Mammary epithelial cell (primary cell): Measurements from ENCODE around the gene SMCP.

Experiments used
- EZH2 ChIP-seq: IDR thresholded peaks from 2 replicates; pipeline ENCODE4 v1.6.1; 2012; ENCODE audit warnings: low read length, inconsistent platforms, borderline replicate concordance
- TF ChIP-seq, protein P1 (sequence below), 2 donors: IDR thresholded peaks in 1 of 2; conservative IDR thresholded peaks in 1 of 2; 2 replicates each; pipeline ENCODE4 v1.5.1; 2011 to 2012; ENCODE audit warnings: inconsistent platforms in 2 of 2, low read length in 2 of 2, mild to moderate bottlenecking in 2 of 2, control low read depth in 1 of 2, low read depth in 1 of 2; ENCODE audit not compliant: insufficient read depth in 1 of 2; ENCODE audit errors: extremely low read depth in 1 of 2

DNA sequence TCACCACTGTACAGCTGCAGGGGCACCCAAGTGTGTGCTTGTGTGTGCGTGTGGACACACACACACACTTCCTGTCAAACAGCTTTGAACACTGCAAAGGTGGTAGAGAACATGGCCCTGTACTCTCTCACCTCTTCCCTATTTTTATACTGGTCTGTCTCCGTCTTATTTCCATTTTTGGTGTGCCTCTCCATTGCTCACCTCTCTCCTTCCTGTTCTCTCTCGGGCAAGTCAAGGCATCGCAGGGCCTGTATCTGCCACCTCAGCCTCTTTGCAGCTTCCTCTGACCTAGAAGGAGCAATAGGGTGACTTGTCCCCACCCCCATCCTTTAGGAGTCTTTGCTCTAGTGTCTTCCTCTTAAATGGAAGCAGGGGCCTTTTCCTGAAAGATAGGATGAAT lies 2.2 kb downstream of the SMCP start:
- TF ChIP-seq, protein P1, sequence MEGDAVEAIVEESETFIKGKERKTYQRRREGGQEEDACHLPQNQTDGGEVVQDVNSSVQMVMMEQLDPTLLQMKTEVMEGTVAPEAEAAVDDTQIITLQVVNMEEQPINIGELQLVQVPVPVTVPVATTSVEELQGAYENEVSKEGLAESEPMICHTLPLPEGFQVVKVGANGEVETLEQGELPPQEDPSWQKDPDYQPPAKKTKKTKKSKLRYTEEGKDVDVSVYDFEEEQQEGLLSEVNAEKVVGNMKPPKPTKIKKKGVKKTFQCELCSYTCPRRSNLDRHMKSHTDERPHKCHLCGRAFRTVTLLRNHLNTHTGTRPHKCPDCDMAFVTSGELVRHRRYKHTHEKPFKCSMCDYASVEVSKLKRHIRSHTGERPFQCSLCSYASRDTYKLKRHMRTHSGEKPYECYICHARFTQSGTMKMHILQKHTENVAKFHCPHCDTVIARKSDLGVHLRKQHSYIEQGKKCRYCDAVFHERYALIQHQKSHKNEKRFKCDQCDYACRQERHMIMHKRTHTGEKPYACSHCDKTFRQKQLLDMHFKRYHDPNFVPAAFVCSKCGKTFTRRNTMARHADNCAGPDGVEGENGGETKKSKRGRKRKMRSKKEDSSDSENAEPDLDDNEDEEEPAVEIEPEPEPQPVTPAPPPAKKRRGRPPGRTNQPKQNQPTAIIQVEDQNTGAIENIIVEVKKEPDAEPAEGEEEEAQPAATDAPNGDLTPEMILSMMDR (conservative IDR thresholded peaks at IDR 0.05 in 1 of 2, IDR thresholded peaks at IDR 0.05 in 1 of 2; ENCODE audit: extremely low read depth in 1 of 2, insufficient read depth in 1 of 2, low read depth in 1 of 2, low read length in 2 of 2), result no peak
- TF ChIP-seq EZH2, result no peak
